ENCODE measurements around the gene VPS13D.

GRCh38 chr1:12430525-12430924, 200.7 kb downstream of the VPS13D start:
- TF ChIP-seq CTCF (conservative IDR thresholded peaks at IDR 0.05; ENCODE audit: low read depth, low read length) (no peak), EZH2 (IDR thresholded peaks at IDR 0.05; ENCODE audit: low read length, unreplicated experiment) (no peak), EZH2phosphoT487 (IDR thresholded peaks at IDR 0.05; ENCODE audit: borderline replicate concordance, low read length) (no peak)

All from PC-3 (cell line).